Esophagus squamous epithelium (tissue), 4 donors: ENCODE results near the gene FAM98B.

Experiments used
- CTCF ChIP-seq, 6 experiments: fragments of 450-650 bp in 4 of 6; fragments of 200-600 bp in 2 of 6; sonication (generic) in 2 of 6; IDR thresholded peaks; one replicate each; pipeline ENCODE4 v1.5.1; 2016 to 2019; ENCODE audit warnings: antibody characterized with exemption in 6 of 6, mild to moderate bottlenecking in 4 of 6, moderate library complexity in 4 of 6
- POLR2A ChIP-seq, 4 donors: fragments of 450-650 bp; IDR thresholded peaks; one replicate each; pipeline ENCODE4 v1.6.1; 2017; ENCODE audit warnings: antibody characterized with exemption in 4 of 4, mild to moderate bottlenecking in 4 of 4, moderate library complexity in 3 of 4

- TF ChIP-seq CTCF (IDR thresholded peaks at IDR 0.05) (no peak), POLR2A (IDR thresholded peaks at IDR 0.05) (no peak)
These were observed 32.7 kb upstream of the FAM98B start for GRCh38 chr15:38421069-38421690.
